Measurements from ENCODE around the gene KLHDC7B. TPM values are rescaled to one million over a fixed set of nuclear protein-coding genes. Genes with fewer than 3 reads are reported as not detected.
A peak's percentile ranks its signal among the peaks of the same experiment; 100 is the strongest.

Gene KLHDC7B
- total and polyA plus RNA-seq, 10 of the 15 experiments (the other 5 are each of a cell fraction or from before 2014, with no cell fraction given): 0.05 to 2.2 (median 0.93) TPM; not detected in 2

- intact Hi-C loops (cut with micrococcal nuclease; ENCODE audit: unreplicated experiment) (loop anchor here (5.0 kb wide), 2 partner anchors 33 to 53 kb away; partner anchors contain the start of genes CHKB and SYCE3), in situ Hi-C loops (cut with MboI) (loop anchor here (5.0 kb wide), 1 partner anchor 93 kb away; no protein-coding TSS in a partner anchor)
- Histone ChIP-seq H2AFZ (ENCODE audit: control insufficient read depth, low read depth, low read length) (no peak overlapping the region), H3K4me1 (ENCODE audit: control insufficient read depth, insufficient read depth, low read length) (peaks cover 28% of the 10 kb centered on the region), H3K36me3 (ENCODE audit: control insufficient read depth in 2 of 2, insufficient read depth in 2 of 2, low read length in 1 of 2) (peaks cover 0 to 3% of the 10 kb centered on the region in 2 experiments; a peak in 3 of 4 replicates), H3K4me2 (ENCODE audit: control insufficient read depth, insufficient read depth) (peak overlapping the region; percentile 71), H3K27me3 (replicated peaks in 1 of 2; ENCODE audit: control insufficient read depth in 2 of 2, insufficient read depth in 2 of 2, low read length in 1 of 2) (no peaks in the 10 kb centered on the region), H3K27ac (ENCODE audit: control insufficient read depth, insufficient read depth) (peak overlapping the region; percentile 100), H3K9me3 (replicated peaks; ENCODE audit: control insufficient read depth, insufficient read depth, low read length) (no peaks in the 10 kb centered on the region), H3K4me3 (peak overlapping the region; percentile 78), H4K20me1 (ENCODE audit: control insufficient read depth, insufficient read depth) (no peaks in the 10 kb centered on the region), H3K9ac (ENCODE audit: control insufficient read depth, insufficient read depth, low read length) (peak overlapping the region; percentile 100; the same call in 1 of the 2 replicates), H3K79me2 (ENCODE audit: control insufficient read depth, insufficient read depth, low read length) (peaks cover 76% of the 10 kb centered on the region)
- RAD21 ChIA-PET (ENCODE audit: unreplicated experiment): interaction anchor here (0.7 to 6.3 kb wide), 3 partner anchors 11 to 42 kb away, joined by 3 to 106 read pairs (median 14); partner anchors contain the start of genes LMF2 and NCAPH2
- CTCF ChIA-PET: interaction anchor here (0.9 to 2.4 kb wide), 4 partner anchors 12 to 92 kb away, joined by 3 to 12 read pairs (median 4); no protein-coding TSS in a partner anchor
- ATAC-seq: no peak
- 50% methylated on average over 15 of the region's 15 CpGs for WGBS (ENCODE audit: insufficient coverage, insufficient replicate concordance, low lambda C conversion rate, missing lambda C conversion rate)
- SMC1A ChIA-PET (ENCODE audit: uncharacterized antibody, unreplicated experiment): interaction anchor here (1.1 to 5.8 kb wide), 4 partner anchors 11 to 92 kb away, joined by 5 to 58 read pairs (median 8); partner anchors contain the start of gene SYCE3
- POLR2A ChIA-PET: interaction anchor here (1.4 to 6.5 kb wide), 8 partner anchors 9 to 94 kb away, joined by 3 to 232 read pairs (median 6); partner anchors contain the start of genes KLHDC7B, LMF2, NCAPH2 and SYCE3
- no peak for FAIRE-seq
- DNase-seq (ENCODE audit: low read depth, low spot score): no peak
- TF ChIP-seq POU2F2 (IDR thresholded peaks at IDR 0.05; ENCODE audit: borderline replicate concordance, low read depth, low read length) (peak; percentile 25; the same call in 1 of the 3 replicates), NR2F1 (conservative IDR thresholded peaks at IDR 0.05) (peak; percentile 63; the same call in 1 of the 2 replicates), POLR2AphosphoS5 (IDR thresholded peaks at IDR 0.05; ENCODE audit: low read length) (peak; percentile 46; the same call in 1 of the 2 replicates), POLR2AphosphoS2 (IDR thresholded peaks at IDR 0.05; ENCODE audit: low read depth, low read length) (peak; percentile 5; the same call in 1 of the 2 replicates)
- TF ChIP-seq, protein P1, sequence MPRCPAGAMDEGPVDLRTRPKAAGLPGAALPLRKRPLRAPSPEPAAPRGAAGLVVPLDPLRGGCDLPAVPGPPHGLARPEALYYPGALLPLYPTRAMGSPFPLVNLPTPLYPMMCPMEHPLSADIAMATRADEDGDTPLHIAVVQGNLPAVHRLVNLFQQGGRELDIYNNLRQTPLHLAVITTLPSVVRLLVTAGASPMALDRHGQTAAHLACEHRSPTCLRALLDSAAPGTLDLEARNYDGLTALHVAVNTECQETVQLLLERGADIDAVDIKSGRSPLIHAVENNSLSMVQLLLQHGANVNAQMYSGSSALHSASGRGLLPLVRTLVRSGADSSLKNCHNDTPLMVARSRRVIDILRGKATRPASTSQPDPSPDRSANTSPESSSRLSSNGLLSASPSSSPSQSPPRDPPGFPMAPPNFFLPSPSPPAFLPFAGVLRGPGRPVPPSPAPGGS (IDR thresholded peaks at IDR 0.05; ENCODE audit: borderline replicate concordance, insufficient read depth, low read depth, low read length, poor library complexity, severe bottlenecking): peak; percentile 48
- TF ChIP-seq, protein P2, sequence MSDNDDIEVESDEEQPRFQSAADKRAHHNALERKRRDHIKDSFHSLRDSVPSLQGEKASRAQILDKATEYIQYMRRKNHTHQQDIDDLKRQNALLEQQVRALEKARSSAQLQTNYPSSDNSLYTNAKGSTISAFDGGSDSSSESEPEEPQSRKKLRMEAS (IDR thresholded peaks at IDR 0.05; ENCODE audit: low read depth, low read length): no peak
- BruUV-seq (replicated peaks): no TSS peak
These were observed 16.9 kb upstream of the KLHDC7B start for GRCh38 chr22:50528682-50529415.

All from GM12878 (cell line).